Fibroblast of lung (primary cell): ENCODE data around the gene MRPL24.

Experiments used
- EZH2 ChIP-seq: IDR thresholded peaks from 2 replicates; pipeline ENCODE4 v1.5.1; 2012; ENCODE audit warnings: low read length, control low read depth, mild to moderate bottlenecking; ENCODE audit errors: missing control alignments
- TF ChIP-seq, protein P1 (sequence below), 2 donors: IDR thresholded peaks in 1 of 2; conservative IDR thresholded peaks in 1 of 2; 1 replicate in 1 of 2; 2 replicates in 1 of 2; pipeline ENCODE4 v1.5.1; 2011 to 2012; ENCODE audit warnings: low read length in 2 of 2, control low read depth in 1 of 2, inconsistent platforms in 1 of 2, low read depth in 1 of 2, mild to moderate bottlenecking in 1 of 2

DNA sequence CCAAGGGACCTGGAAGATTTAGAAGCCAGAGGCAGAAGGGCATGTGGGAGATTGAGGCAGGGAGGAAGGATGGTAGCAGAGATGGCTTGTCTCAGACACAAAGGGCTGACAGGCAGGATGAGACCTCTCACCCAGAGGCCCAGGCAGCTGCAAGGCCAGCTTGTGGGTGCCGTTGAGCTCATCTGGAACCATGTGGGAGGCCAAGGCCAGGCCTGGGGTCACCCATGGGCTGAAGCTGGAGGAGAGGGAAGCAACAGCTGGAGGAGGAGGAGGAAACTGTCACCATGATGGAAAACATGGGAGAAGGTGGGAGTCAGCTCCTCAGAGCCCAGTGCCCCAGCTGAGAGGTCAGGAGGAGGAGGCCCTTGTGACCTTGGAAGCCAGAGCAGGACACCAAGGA is 41.9 kb downstream of the MRPL24 start:
- TF ChIP-seq, protein P1, sequence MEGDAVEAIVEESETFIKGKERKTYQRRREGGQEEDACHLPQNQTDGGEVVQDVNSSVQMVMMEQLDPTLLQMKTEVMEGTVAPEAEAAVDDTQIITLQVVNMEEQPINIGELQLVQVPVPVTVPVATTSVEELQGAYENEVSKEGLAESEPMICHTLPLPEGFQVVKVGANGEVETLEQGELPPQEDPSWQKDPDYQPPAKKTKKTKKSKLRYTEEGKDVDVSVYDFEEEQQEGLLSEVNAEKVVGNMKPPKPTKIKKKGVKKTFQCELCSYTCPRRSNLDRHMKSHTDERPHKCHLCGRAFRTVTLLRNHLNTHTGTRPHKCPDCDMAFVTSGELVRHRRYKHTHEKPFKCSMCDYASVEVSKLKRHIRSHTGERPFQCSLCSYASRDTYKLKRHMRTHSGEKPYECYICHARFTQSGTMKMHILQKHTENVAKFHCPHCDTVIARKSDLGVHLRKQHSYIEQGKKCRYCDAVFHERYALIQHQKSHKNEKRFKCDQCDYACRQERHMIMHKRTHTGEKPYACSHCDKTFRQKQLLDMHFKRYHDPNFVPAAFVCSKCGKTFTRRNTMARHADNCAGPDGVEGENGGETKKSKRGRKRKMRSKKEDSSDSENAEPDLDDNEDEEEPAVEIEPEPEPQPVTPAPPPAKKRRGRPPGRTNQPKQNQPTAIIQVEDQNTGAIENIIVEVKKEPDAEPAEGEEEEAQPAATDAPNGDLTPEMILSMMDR (conservative IDR thresholded peaks at IDR 0.05 in 1 of 2, IDR thresholded peaks at IDR 0.05 in 1 of 2; ENCODE audit: low read depth in 1 of 2, low read length in 2 of 2) = no peak
- TF ChIP-seq EZH2 = no peak
